ENCODE data around the gene BCORL1.

BCORL1 gene

GRCh38 chrX:129982300-129983251, at the start of gene BCORL1:
BCORL1 (plus strand) TSS chrX:129982635; CDS start chrX:130005232, 22,597 bp downstream.
- DNase-seq: peak; percentile 88

- no peak for DNase-seq
These were observed 49.6 kb upstream of the BCORL1 start for GRCh38 chrX:129932821-129933321.

- DNase-seq: no peak
These were observed 48.7 kb upstream of the BCORL1 start for GRCh38 chrX:129933700-129934099.

GRCh38 chrX:129934461-129934860, 48.0 kb upstream of the BCORL1 start:
- no peak for DNase-seq

- no peak for DNase-seq
These were observed 47.5 kb upstream of the BCORL1 start for GRCh38 chrX:129934952-129935351.

- DNase-seq: no peak
These were observed 44.4 kb upstream of the BCORL1 start for GRCh38 chrX:129938081-129938480.

GRCh38 chrX:129939986-129940385, 42.4 kb upstream of the BCORL1 start:
- no peak for DNase-seq

GRCh38 chrX:129940721-129941120, 41.7 kb upstream of the BCORL1 start:
- no peak for DNase-seq

- no peak for DNase-seq
These were observed 37.3 kb upstream of the BCORL1 start for GRCh38 chrX:129945131-129945530.

- DNase-seq: no peak
These were observed 29.1 kb upstream of the BCORL1 start for GRCh38 chrX:129953334-129953648.

- no peak for DNase-seq
These were observed 28.6 kb upstream of the BCORL1 start for GRCh38 chrX:129953881-129954280.

- DNase-seq: no peak
These were observed 27.6 kb upstream of the BCORL1 start for GRCh38 chrX:129954804-129955203.

- DNase-seq: no peak
These were observed 26.8 kb upstream of the BCORL1 start for GRCh38 chrX:129955682-129956081.

- DNase-seq: no peak
These were observed 26.3 kb upstream of the BCORL1 start for GRCh38 chrX:129956145-129956544.

- no peak for DNase-seq
These were observed 25.7 kb upstream of the BCORL1 start for GRCh38 chrX:129956765-129957164.

GRCh38 chrX:129957241-129958082, 25.0 kb upstream of the BCORL1 start:
- DNase-seq: no peak

GRCh38 chrX:129958083-129958465, 24.4 kb upstream of the BCORL1 start:
- no peak for DNase-seq

- no peak for DNase-seq
These were observed 23.5 kb upstream of the BCORL1 start for GRCh38 chrX:129958814-129959492.

GRCh38 chrX:129959493-129959832, 23.0 kb upstream of the BCORL1 start:
- no peak for DNase-seq

- no peak for DNase-seq
These were observed 21.0 kb upstream of the BCORL1 start for GRCh38 chrX:129961180-129962083.

GRCh38 chrX:129963729-129964128, 18.7 kb upstream of the BCORL1 start:
- no peak for DNase-seq

GRCh38 chrX:129965166-129965565, 17.3 kb upstream of the BCORL1 start:
- DNase-seq: no peak
